Upper lobe of left lung (tissue), 6 donors: Measurements from ENCODE around the gene POT1. TPM values are rescaled to one million over a fixed set of nuclear protein-coding genes. Genes with fewer than 3 reads are reported as not detected.

ENCODE experiments used
- ATAC-seq, 2 donors: fragments of 200-7000 bp; cut with Tn5 transposase; one replicate each; pipeline ENCODE4 v1.9.1; 2022; ENCODE audit warnings: mild to moderate bottlenecking in 2 of 2, moderate library complexity in 2 of 2; ENCODE audit not compliant: low FRiP score in 2 of 2
- DNase-seq, 2 donors: peaks; one replicate each; pipeline ENCODE4 v3.0.0-alpha.2; 2019 to 2020
- H3K27ac ChIP-seq, 4 donors: fragments of 200-600 bp; sonication (generic); one replicate each; pipeline ENCODE4 v1.5.1; 2016 to 2019
- H3K27me3 ChIP-seq, 4 donors: fragments of 200-600 bp; sonication (generic); one replicate each; pipeline ENCODE4 v1.5.1; 2017 to 2019
- H3K36me3 ChIP-seq, 4 donors: fragments of 200-600 bp; sonication (generic); one replicate each; pipeline ENCODE4 v1.5.1; 2016 to 2019
- H3K4me1 ChIP-seq, 4 donors: fragments of 200-600 bp; sonication (generic); one replicate each; pipeline ENCODE4 v1.5.1; 2018 to 2019
- H3K4me3 ChIP-seq, 4 donors: fragments of 200-600 bp; sonication (generic); one replicate each; pipeline ENCODE4 v1.5.1; 2017 to 2019; ENCODE audit warnings: mild to moderate bottlenecking in 2 of 4, moderate library complexity in 1 of 4
- H3K9me3 ChIP-seq, 4 donors: fragments of 200-600 bp; sonication (generic); one replicate each; pipeline ENCODE4 v1.5.1; 2018 to 2019
- EP300 ChIP-seq, 4 donors: sonication (generic); formaldehyde crosslinking; IDR thresholded peaks; one replicate each; pipeline ENCODE4 v1.5.1; 2017; ENCODE audit warnings: antibody characterized with exemption in 4 of 4, control low read depth in 2 of 4
- POLR2A ChIP-seq, 4 donors: fragments of 450-650 bp; IDR thresholded peaks; one replicate each; pipeline ENCODE4 v1.5.1; 2016 to 2017; ENCODE audit warnings: antibody characterized with exemption in 4 of 4, mild to moderate bottlenecking in 2 of 4
- POLR2AphosphoS5 ChIP-seq, 2 donors: sonication (generic); formaldehyde crosslinking; IDR thresholded peaks; one replicate each; pipeline ENCODE4 v1.5.1; 2017; ENCODE audit warnings: antibody characterized with exemption in 2 of 2
- WGBS, 2 donors: methylation state at CpG; one replicate each; pipeline ENCODE4 v1.1.5; 2017 to 2018; 5-methylcytosine and 5-hydroxymethylcytosine counted together
- total RNA-seq, 6 donors: library from RNA; depleted of rRNA in 4 of 6; stranded (reverse); fragments of >200 nt in 4 of 6; gene quantifications; one replicate each; pipeline versions ENCODE4 v1.1.0 to v1.2.1, GENCODE V29; 2016 to 2021
- TF ChIP-seq, protein P1 (sequence below), 6 experiments: fragments of 450-650 bp in 4 of 6; fragments of 200-600 bp in 2 of 6; sonication (generic) in 2 of 6; IDR thresholded peaks; one replicate each; pipeline ENCODE4 v1.5.1; 2016 to 2019; ENCODE audit warnings: antibody characterized with exemption in 6 of 6
- donor health status: DM: no; HTN: no; CAD: no; lungs with moderate emphysema.
- donor health status: DM: no; HTN: yes; CAD: no; lungs with severe emphysema.

POT1 gene
- total RNA-seq, 6 donors from 2014 or later: 9.3 to 26.7 (median 14.7) TPM

DNA sequence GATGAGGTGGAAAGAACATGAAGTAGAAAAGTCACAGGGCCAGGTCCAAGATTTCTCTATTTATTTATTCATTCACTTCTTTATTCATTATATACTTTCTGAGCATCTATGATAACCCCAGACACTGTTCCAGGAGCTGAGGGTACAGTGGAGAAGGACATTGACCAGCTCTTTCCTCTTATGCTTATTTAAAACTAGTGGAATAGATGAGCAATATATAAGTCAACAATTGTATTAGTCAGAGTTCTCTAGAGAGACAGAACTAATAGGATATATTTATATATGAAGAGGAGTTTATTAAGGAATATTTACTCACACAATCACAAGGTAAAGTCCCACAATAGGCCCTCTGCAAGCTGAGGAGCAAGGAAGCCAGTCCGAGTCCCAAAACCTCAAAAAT, 149.0 kb downstream of the POT1 start:
- TF ChIP-seq EP300 (IDR thresholded peaks at IDR 0.05) (no peak), POLR2AphosphoS5 (IDR thresholded peaks at IDR 0.05) (no peak), POLR2A (IDR thresholded peaks at IDR 0.05) (no peak)
- TF ChIP-seq, protein P1, sequence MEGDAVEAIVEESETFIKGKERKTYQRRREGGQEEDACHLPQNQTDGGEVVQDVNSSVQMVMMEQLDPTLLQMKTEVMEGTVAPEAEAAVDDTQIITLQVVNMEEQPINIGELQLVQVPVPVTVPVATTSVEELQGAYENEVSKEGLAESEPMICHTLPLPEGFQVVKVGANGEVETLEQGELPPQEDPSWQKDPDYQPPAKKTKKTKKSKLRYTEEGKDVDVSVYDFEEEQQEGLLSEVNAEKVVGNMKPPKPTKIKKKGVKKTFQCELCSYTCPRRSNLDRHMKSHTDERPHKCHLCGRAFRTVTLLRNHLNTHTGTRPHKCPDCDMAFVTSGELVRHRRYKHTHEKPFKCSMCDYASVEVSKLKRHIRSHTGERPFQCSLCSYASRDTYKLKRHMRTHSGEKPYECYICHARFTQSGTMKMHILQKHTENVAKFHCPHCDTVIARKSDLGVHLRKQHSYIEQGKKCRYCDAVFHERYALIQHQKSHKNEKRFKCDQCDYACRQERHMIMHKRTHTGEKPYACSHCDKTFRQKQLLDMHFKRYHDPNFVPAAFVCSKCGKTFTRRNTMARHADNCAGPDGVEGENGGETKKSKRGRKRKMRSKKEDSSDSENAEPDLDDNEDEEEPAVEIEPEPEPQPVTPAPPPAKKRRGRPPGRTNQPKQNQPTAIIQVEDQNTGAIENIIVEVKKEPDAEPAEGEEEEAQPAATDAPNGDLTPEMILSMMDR (IDR thresholded peaks at IDR 0.05): no peak
- Histone ChIP-seq H3K9me3 (no peaks in the 10 kb centered on the region), H3K27me3 (no peaks in the 10 kb centered on the region), H3K27ac (no peak overlapping the region), H3K36me3 (no peaks in the 10 kb centered on the region), H3K4me1 (no peaks in the 10 kb centered on the region), H3K4me3 (no peak overlapping the region)
- 57 to 100% methylated on average over 1 of the region's 1 CpG for WGBS, 2 donors
- DNase-seq: no peak
- no peak for ATAC-seq

DNA sequence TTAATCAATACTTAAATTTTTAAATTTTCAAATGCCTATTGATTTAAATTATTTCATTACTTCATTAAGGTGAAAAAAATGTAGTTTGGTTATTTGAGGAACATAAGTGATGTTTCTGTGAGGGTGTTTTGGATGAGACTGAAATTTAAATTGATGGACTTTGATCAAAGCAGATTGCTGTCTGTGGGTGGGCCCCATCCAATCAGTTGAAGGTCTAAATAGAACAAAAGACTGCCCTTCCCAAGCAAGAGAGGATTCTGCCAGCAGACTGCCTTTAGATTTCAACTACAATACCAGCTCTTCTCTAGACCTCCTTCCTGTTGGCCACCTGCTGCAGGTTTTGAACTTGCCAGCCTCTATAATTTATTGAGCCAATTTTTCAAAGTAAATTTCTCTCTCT, 149.6 kb downstream of the POT1 start:
- ATAC-seq (no peak), DNase-seq (no peak)
- Histone ChIP-seq H3K27ac (no peak overlapping the region), H3K4me1 (no peaks in the 10 kb centered on the region), H3K4me3 (no peak overlapping the region), H3K27me3 (no peaks in the 10 kb centered on the region), H3K36me3 (no peaks in the 10 kb centered on the region), H3K9me3 (no peaks in the 10 kb centered on the region)
- TF ChIP-seq EP300 (IDR thresholded peaks at IDR 0.05) (no peak), POLR2A (IDR thresholded peaks at IDR 0.05) (no peak), POLR2AphosphoS5 (IDR thresholded peaks at IDR 0.05) (no peak)
- TF ChIP-seq, protein P1 (IDR thresholded peaks at IDR 0.05): no peak

DNA sequence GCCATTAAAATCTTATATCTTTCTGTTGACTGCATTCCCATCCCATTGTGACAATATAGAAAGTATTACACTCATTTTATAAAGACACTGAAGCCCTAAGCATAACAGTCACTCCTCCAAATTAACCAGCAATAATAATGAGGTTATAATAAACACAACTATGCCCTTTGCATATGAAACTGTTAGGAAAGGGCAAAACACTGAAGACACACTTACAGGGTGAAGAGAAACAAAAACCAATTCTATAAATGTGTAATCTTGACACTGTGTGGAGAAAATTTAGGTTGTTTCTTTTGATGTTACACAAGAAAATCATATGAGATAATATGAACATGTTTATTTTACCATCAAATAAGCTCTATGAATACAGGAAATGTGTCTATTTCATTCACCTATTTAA, 150.0 kb downstream of the POT1 start:
- no peak overlapping the region for H3K27ac ChIP-seq
- no peak overlapping the region for H3K4me3 ChIP-seq
- no peak for DNase-seq
- TF ChIP-seq, protein P1 (IDR thresholded peaks at IDR 0.05): no peak
- no peak for TF ChIP-seq POLR2AphosphoS5 (IDR thresholded peaks at IDR 0.05)
- H3K4me1 ChIP-seq: no peaks in the 10 kb centered on the region
- no peak for ATAC-seq
- no peaks in the 10 kb centered on the region for H3K36me3 ChIP-seq
- no peaks in the 10 kb centered on the region for H3K9me3 ChIP-seq
- H3K27me3 ChIP-seq: no peaks in the 10 kb centered on the region

DNA sequence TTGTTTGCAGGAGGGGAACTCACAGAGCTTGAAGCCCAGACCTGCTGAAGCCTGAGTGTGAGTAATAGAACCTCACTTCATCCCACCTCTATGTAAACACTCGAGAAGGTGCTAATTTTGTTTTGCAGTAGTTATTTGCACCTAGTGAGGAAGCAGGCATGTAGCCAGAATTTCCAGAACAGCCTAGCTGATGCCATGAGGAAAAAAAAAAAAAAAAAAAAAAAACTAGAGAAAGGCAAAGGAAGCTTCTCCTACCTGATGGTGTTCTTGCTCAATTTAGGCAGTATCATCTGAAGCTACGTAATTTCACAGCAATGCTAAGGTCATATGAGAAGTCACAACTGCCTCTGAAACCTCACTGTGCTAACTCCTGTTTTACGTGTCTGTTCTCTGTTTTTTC, 150.4 kb downstream of the POT1 start:
- TF ChIP-seq, protein P1 (IDR thresholded peaks at IDR 0.05): no peak
- no peak for TF ChIP-seq POLR2A (IDR thresholded peaks at IDR 0.05)
- no peak for TF ChIP-seq EP300 (IDR thresholded peaks at IDR 0.05)
- no peak for TF ChIP-seq POLR2AphosphoS5 (IDR thresholded peaks at IDR 0.05)
- H3K27me3 ChIP-seq: no peaks in the 10 kb centered on the region
- no peaks in the 10 kb centered on the region for H3K9me3 ChIP-seq
- H3K27ac ChIP-seq: no peak overlapping the region
- no peak for DNase-seq
- no peaks in the 10 kb centered on the region for H3K36me3 ChIP-seq
- 59 to 70% methylated on average over 3 of the region's 3 CpGs for WGBS, 2 donors
- no peak for ATAC-seq
- no peak overlapping the region for H3K4me3 ChIP-seq
- no peaks in the 10 kb centered on the region for H3K4me1 ChIP-seq

DNA sequence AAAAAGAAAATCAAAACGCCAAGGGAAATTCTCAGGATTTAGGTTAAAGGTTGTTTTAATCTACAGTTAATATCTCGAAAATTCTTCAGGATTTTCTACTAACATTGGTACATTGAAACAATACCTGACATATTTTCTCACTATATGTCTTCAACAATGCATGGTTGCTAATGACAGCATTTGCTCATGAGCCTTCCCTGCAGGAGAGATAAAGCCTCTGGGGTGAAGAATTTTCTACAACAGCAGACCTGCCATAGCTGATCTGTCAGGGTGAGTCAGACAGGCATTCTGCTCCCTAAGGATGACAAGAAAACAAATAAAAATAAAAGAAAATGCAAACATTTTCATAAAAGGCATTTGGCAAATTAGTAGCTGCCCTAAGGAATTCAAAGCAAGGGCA, 152.4 kb downstream of the POT1 start:
- Histone ChIP-seq H3K4me1 (no peaks in the 10 kb centered on the region), H3K9me3 (no peaks in the 10 kb centered on the region), H3K27me3 (no peaks in the 10 kb centered on the region), H3K36me3 (no peaks in the 10 kb centered on the region), H3K4me3 (no peak overlapping the region), H3K27ac (no peak overlapping the region)
- ATAC-seq (no peak), DNase-seq (no peak)
- TF ChIP-seq EP300 (IDR thresholded peaks at IDR 0.05) (no peak), POLR2A (IDR thresholded peaks at IDR 0.05) (no peak), POLR2AphosphoS5 (IDR thresholded peaks at IDR 0.05) (no peak)
- TF ChIP-seq, protein P1 (IDR thresholded peaks at IDR 0.05): no peak
- WGBS, 2 donors: 73 to 74% methylated on average over 2 of the region's 2 CpGs
